K562 (cell line): ENCODE results near the gene TTC9B. TPM values are rescaled to one million over a fixed set of nuclear protein-coding genes. Genes with fewer than 3 reads are reported as not detected.

Experiments used
- ATF6 ChIP-seq: sonication (generic); formaldehyde crosslinking; IDR thresholded peaks from 2 replicates; pipeline ENCODE4 v1.4.0; 2020; ENCODE audit warnings: mild to moderate bottlenecking, missing genetic modification reagents
- ESRRA ChIP-seq: fragments of 450-650 bp; IDR thresholded peaks from 2 replicates; pipeline ENCODE4 v1.6.1; 2014; ENCODE audit warnings: low read depth, mild to moderate bottlenecking, moderate library complexity, borderline replicate concordance
- EZH2 ChIP-seq: IDR thresholded peaks from 2 replicates; pipeline ENCODE4 v1.6.1; 2012; ENCODE audit warnings: low read depth, mild to moderate bottlenecking, inconsistent platforms, low read length, borderline replicate concordance
- MYNN ChIP-seq, 2 experiments: sonication (generic); formaldehyde crosslinking in 1 of 2; IDR thresholded peaks; 2 replicates each; pipeline versions ENCODE4 v1.5.0 to v1.6.1; 2016 to 2020; ENCODE audit warnings: antibody characterized with exemption in 1 of 2, missing genetic modification reagents in 1 of 2
- POLR2G ChIP-seq: fragments of 200-400 bp; formaldehyde crosslinking; IDR thresholded peaks from 2 replicates; pipeline ENCODE4 v1.6.1; 2017; ENCODE audit warnings: low read depth, mild to moderate bottlenecking, antibody characterized with exemption, low read length, moderate library complexity
- PRDM10 ChIP-seq: fragments of 450-650 bp; IDR thresholded peaks from 2 replicates; pipeline ENCODE4 v1.6.1; 2018; ENCODE audit not compliant: partially characterized antibody
- SIN3A ChIP-seq, 2 experiments: fragments of 150-350 bp in 1 of 2; IDR thresholded peaks; 2 replicates each; pipeline ENCODE4 v1.6.1; 2011 to 2016; ENCODE audit warnings: borderline replicate concordance in 2 of 2, low read depth in 2 of 2, low read length in 2 of 2, mild to moderate bottlenecking in 2 of 2, moderate library complexity in 2 of 2; ENCODE audit not compliant: control insufficient read depth in 1 of 2
- YBX1 ChIP-seq: fragments of 450-650 bp; IDR thresholded peaks from 2 replicates; pipeline ENCODE4 v1.7.1; 2016; ENCODE audit warnings: mild to moderate bottlenecking
- ZNF354B ChIP-seq: fragments of 250-450 bp; sonication (Bioruptor Pico); IDR thresholded peaks from 2 replicates; pipeline ENCODE4 v1.4.0; 2020
- polyA plus RNA-seq, 8 experiments: library from polyadenylated mRNA; depleted of rRNA in 4 of 8; stranded (reverse) in 5 of 8; unstranded in 3 of 8; fragments of >200 nt; fragmentation: Nextera tagmentation in 2 of 8; fragmentation: Illumina TruSeq in 1 of 8; extraction: Ambion mirVana in 2 of 8; extraction: Trizol in 1 of 8; gene quantifications; 2 replicates each; pipeline versions ENCODE4 v1.2.1 to v1.2.3, GENCODE V29; 2011 to 2014; ENCODE audit warnings: inconsistent platforms in 1 of 8, missing spikeins in 1 of 8
- total RNA-seq, 7 experiments: library from RNA; depleted of rRNA in 6 of 7; stranded (reverse); fragments of >200 nt in 6 of 7; fragmentation: Illumina TruSeq in 2 of 7; extraction: Trizol in 2 of 7; gene quantifications; 2 replicates each; pipeline versions ENCODE4 v1.2.1 to v1.2.3, GENCODE V29; 2011 to 2021; ENCODE audit warnings: low replicate concordance in 1 of 7

TTC9B gene
- total and polyA plus RNA-seq, 9 of the 15 experiments (the other 6 are each of a cell fraction or from before 2014, with no cell fraction given), result 0.06 to 0.14 TPM; not detected in 7

- TF ChIP-seq ATF6 (CRISPR knock-in tag) (no peak; the same call in 1 of the 2 replicates), MYNN (IDR thresholded peaks at IDR 0.05) (no peak), MYNN (CRISPR knock-in tag; IDR thresholded peaks at IDR 0.05) (no peak), EZH2 (no peak), YBX1 (no peak), SIN3A (IDR thresholded peaks at IDR 0.05; ENCODE audit: borderline replicate concordance in 2 of 2, control insufficient read depth in 1 of 2, low read depth in 2 of 2, low read length in 2 of 2) (peak in 1 of 2 experiments; percentile 63; a peak in 1 of 4 replicates), POLR2G (peak; percentile 73), ZNF354B (no peak), ESRRA (0 out of 2 replicates have a peak, but pooled peaks have one; percentile 9), PRDM10 (peak; percentile 97)
Measured at GRCh38 chr19:40190891-40191835, 27.0 kb downstream of the TTC9B start, which contains the start of gene MAP3K10 (continued).
